Central memory CD4-positive, alpha-beta T cell (primary cell): ENCODE results near the gene KLF13.
A peak's percentile ranks its signal among the peaks of the same experiment; 100 is the strongest.

Experiments used
- DNase-seq: peaks from one replicate; pipeline ENCODE4 v3.0.0; 2022

The KLF13 gene

GRCh38 chr15:31385736-31386135, 59.1 kb downstream of the KLF13 start:
- no peak for DNase-seq

DNA sequence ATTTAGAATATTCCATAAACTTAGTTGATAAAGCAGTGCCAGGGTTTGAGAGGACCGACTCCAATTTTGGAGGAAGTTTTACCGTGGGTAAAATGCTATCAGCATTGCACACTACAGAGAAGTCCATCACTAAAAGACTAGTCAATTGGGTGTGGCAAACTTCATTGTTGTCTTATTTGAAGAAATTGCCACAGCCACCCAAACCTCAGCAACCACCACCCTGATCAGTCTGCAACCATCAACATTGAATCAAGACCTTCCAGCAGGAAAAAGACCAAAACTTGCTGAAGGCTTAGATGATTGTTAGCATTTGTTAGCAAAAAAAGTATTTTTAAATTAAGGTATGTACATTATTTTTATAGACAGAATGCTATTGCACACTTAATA, 60.5 kb downstream of the KLF13 start:
- peak; percentile 30 for DNase-seq

DNA sequence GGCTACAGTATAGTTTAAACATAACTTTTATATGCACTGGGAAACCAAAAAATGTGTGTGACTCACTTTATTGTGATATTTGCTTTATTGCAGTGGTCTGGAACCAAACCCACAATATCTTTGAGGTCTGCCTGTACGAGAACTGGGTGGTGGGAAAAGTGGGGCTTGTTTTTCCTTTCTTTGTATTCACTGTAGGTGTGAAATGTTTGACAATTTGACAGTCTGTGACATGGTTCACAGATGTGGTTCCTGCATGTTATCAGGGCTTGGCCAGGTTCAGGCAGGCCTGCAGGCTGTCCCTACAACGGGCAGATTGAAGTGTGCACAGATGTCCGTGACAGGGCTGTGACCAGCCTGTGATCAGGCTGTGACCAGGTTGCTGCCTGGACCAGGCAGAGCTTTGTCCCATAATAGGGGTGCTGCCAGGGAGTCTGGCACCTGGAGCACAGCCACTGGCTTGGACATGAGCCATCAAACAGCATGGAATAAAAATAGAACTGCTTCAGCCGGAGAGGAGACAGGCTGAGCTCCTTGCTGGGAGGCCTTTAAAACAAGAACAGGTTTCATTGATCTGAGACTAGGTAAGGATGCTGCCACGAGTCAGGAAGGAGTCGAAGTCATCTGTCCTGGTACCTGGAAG, 61.0 kb downstream of the KLF13 start:
- DNase-seq: peak; percentile 52

GRCh38 chr15:31389576-31389975, 62.9 kb downstream of the KLF13 start:
- DNase-seq: no peak

GRCh38 chr15:31390029-31390428, 63.4 kb downstream of the KLF13 start:
- no peak for DNase-seq

DNA sequence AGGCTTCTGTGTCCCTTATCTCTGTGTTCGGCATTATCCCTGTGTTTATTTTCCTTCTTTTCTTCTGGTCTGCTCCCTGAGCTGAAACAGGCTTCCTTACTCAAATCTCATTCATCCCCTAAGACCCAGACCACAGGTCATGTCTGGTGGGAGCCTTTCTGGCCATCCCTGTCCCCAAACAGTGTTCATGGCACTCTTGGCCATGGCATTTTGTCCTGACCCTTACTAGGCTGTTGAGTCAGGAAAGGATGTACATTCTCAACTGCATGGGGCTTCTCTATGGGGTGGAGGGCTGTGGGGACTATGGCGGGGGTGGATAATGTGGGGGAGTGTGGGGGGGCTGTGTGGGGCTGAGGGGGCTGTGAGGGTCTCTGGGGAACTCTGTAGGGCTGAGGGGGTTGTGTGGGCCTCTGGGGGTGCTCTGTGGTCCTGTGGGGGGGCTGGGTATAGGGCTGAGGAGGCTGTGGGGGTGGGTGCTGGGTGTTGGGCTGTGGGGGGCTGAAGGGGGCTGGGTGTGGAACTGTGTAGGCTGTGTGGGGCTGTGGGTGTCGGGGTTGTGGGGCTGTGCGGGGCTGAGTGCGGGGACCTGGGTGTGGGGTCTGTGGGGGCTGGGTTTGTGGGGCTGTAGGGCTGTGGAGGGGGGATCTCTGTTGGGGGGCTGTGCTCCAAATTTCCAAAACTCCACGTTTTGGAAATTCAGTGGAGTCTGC, 64.3 kb downstream of the KLF13 start:
- DNase-seq: no peak

GRCh38 chr15:31391687-31392671, 65.3 kb downstream of the KLF13 start:
- DNase-seq: peak; percentile 73

- no peak for DNase-seq
Observed at GRCh38 chr15:31392761-31393401, 66.2 kb downstream of the KLF13 start.

GRCh38 chr15:31393444-31394091, 66.9 kb downstream of the KLF13 start:
- DNase-seq: no peak

GRCh38 chr15:31396881-31397560, 70.4 kb downstream of the KLF13 start:
- no peak for DNase-seq

- no peak for DNase-seq
Observed at GRCh38 chr15:31397851-31398661, 71.4 kb downstream of the KLF13 start.

DNA sequence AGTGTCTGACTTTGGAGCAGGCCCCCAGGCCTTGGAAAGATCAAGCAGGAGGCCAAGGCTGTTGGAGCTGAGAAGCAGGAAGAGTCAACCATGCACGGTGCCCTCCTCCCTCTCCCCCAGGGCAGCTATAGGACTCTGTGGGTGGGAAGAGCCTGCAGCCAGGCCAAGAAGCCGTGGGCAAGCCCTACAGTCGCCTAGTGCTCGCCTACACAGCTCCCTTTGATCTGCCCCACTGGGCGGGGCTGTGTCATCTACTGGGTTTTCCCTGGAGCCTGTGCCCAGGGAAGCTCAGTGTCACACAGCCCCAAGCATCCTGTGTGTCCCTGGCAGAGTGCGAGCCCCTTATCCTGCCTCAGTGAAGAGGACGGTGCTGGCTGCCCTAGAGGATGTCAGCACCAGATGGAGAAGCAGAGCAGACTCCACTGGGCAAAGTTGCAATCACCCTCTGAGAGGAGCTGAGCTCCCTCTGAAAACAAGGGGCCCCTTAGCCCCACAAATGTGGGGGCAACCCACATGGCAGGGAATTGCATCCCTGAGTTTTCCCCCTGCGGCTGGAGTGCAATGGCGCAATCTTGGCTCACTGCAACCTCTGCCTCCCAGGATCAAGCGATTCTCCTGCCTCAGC, 72.2 kb downstream of the KLF13 start:
- DNase-seq: no peak

DNA sequence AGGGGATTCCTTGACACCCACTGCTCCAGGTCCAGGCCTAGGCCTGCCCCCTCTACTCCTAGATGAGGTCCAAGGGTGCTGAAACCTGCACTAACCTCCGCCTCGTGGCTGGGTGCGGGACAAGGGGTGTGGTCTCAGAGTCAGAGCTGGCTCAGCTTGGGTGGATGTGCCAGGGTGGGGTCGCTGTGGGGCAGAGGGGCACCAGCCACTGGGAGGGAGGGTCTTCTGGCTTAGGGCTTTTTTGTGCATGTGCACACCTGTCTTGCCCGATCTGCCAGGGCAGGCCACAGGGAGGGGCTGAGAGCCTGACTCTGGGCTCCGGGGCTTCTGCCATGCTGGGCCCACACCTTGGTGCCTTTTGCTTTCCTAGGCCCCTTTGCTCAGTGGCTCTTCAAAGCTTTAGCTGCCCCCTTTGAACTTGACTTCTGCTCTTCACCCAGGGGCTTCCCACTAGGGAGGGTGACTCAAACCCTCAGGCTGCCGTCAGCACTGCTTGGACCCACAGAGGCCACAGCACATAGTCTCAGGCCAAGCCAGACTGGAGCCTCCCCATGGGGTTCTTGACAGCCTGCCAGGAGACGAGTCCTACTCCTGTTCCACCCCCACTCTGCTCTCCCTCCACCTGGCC, 73.0 kb downstream of the KLF13 start:
- no peak for DNase-seq

GRCh38 chr15:31400222-31400927, 73.7 kb downstream of the KLF13 start:
- no peak for DNase-seq

GRCh38 chr15:31401282-31401681, 74.6 kb downstream of the KLF13 start:
- DNase-seq: no peak

GRCh38 chr15:31402003-31402402, 75.4 kb downstream of the KLF13 start:
- DNase-seq: no peak

GRCh38 chr15:31402511-31403056, 75.9 kb downstream of the KLF13 start:
- no peak for DNase-seq

DNA sequence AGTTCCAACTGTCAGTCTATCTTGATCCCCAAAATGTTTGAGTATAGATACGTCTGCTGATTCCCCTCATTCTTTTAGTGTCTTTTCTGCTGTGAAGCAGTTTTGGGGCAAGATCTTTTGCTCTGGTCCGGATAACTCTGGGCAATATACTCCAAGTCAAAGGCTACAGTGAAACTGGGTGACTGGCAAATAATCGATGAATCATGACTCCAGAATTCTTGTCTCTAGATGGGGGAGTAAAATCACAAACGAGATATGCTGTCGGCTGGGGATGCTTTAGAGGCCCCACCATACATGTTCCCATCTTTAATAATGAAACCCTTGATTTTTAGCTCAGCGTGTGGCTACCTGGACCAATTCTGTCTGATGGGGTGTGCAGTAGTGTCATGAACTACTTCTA, 76.5 kb downstream of the KLF13 start:
- no peak for DNase-seq

- DNase-seq: no peak
Observed at GRCh38 chr15:31403606-31404005, 77.0 kb downstream of the KLF13 start.
